ENCODE measurements around the gene SHC3. TPM values are rescaled to one million over a fixed set of nuclear protein-coding genes. Genes with fewer than 3 reads are reported as not detected.

Gene SHC3
- total RNA-seq, 1 donor from 2014 or later, result 10.8 TPM

DNA sequence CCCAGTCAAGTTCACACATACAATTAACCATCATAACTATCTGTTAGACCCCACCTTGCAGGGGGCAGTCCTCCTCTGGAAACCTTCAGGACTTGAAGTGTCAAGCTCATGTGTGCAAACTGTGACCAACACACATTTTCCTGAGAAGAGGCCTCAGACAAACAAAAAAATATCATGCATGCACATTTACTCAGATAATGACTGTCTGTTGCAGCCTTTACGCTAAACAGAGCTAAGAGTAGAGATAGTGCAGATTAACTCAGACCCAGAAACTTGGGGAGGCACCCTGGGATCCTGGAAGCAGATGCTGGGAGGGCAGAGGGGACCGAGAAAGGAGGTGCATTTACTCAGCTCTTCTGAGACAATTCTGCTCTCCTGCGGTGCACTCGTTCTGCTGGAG, 191.0 kb downstream of the SHC3 start:
- no peak for DNase-seq (ENCODE audit: low read depth, low spot score)

DNA sequence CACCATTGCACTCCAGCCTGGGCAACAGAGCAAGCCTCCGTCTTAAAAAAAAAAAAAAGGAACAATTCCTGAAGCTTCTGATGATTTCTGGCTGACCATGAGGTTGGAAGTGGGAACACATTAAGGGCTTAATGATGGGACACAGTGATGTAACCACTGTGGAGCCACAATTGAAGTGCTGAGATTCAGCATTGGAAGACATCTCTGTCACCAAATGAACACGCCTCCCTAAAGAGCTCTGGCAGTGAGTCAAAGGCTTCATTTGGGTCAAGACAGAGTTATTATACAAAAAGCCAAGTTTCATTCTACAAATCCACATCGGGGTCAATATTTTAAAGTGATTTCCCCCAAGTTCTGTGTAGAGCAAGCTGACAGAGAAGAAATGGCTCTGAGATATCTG, 191.8 kb downstream of the SHC3 start:
- no peak for DNase-seq (ENCODE audit: low read depth, low spot score)

DNA sequence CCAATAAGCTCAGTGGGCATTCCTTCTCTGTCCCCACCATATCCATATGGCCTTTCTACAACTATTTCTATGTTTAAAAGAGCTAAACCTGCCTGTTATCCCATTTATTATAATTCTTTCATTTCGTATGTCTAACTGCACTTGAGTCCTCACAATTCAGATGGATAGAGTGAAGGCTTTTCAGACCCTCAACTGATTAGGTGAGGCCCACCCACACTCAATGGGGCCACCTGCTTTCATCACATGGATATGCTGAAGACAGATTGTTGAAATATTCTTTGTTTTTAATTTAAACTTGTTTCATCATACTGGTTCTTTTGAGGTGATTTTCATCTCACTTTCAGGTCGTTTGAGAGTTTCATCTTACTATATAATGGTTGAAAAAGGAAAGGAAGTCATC, 193.0 kb downstream of the SHC3 start:
- no peak for DNase-seq (ENCODE audit: low read depth, low spot score)

DNA sequence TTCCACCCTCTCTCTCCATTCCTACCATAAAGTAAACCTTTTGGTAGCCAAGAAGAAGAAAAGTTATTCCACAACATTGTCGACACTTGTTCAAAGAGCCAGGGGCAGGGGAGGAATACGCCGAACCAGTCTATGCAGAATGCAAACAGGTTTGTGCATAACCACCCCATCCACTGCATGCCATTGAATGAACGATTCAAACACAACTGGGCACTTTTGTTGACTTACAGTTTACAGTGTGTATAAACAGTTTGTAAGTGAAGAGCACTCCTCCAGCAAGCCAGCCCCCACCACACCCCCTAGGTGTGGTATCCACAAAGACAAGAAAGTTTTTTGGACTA, 194.1 kb downstream of the SHC3 start:
- no peak for DNase-seq (ENCODE audit: low read depth, low spot score)

DNA sequence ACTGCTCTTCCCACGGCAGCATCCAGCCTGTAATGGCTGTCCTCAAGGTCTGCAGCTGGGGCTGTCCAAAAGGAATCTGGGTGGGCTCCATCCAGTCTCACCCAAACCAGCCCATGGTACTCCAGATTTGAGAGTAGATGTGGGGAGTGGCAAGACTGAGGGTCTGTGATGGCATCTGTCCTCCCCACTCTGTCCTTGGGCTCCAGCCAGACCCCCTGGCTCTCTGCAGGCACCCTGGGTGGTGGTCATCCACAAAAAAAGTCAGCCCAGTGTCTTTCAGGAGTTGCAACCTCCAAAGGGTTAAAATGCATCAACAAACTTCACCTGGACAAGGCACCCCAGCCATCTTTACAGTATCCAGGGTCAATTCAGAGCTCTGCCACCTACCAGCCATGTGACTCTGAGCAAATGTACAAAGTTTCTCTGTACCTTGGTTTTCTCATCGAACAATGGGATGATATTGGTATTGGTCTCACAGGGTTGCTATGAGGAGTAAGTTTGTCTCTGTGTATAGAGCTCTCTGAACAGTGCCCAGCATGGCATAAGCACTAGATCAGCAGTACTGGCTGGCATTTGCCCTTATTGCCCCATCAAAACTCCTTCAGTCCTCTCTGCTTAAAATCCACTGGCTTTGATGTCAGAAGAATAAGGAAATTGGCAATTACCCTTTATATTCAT, 194.6 kb downstream of the SHC3 start:
- DNase-seq (ENCODE audit: low read depth, low spot score), result no peak

DNA sequence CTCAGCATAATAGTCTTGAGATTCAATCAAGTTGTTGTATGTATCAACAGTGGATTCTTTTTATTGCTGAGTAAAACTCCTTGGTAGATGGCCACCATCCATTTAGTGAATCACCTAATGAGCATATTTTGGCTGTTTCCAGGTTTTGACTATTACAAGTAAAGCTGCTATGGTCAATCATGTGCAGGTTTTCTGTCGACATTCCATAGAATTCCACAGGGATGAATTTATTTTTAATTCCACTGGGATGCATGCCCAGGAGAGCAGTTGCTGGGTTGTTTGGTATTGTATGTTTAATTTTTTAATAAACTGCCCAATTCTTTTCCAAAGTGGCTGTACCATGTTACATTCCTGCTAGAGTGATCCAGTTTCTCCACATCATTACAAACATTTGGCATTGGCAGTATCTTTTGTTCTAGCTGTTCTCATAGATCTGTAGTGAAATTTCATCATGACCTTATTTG, 197.8 kb downstream of the SHC3 start:
- no peak for DNase-seq (ENCODE audit: low read depth, low spot score)

DNA sequence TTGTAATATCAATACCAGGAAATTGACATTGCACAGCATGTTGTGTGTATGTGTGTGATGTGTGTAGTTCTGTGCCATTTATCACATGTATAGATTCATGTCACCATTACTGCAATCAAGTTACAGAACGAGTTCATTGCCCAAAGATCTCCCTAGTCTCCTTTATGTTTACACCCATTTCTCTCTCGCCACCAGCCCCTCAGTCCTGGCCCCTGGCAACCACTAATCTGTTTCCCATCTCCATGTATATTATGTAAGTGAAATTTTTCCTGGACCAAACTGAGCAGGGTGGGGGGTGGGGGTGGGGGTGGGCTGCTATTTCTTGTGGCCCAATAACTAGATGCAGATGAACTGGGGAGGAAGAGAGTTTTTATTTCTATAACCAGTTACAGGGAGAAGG, 198.8 kb downstream of the SHC3 start:
- no peak for DNase-seq (ENCODE audit: low read depth, low spot score)

DNA sequence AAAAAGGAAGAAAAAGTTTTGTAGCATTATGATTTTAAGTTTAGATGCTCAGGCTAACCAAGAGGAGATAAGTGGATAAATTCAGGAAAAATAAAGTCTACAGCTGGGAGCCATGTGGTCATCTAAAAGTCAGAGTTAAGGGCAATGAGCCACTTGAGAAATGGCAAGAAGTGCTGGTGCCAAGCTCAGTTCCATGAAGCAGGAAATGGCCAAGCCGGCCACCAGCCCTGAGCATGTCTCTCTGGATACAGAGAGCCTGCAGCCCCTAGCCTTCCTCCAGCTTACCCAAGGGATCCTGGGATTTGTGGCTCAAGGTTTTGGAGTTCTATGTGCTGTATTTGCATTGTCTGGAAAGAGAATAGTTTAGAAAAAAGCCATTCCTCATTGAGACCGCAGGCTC, 199.6 kb downstream of the SHC3 start:
- DNase-seq (ENCODE audit: low read depth, low spot score), result no peak

DNA sequence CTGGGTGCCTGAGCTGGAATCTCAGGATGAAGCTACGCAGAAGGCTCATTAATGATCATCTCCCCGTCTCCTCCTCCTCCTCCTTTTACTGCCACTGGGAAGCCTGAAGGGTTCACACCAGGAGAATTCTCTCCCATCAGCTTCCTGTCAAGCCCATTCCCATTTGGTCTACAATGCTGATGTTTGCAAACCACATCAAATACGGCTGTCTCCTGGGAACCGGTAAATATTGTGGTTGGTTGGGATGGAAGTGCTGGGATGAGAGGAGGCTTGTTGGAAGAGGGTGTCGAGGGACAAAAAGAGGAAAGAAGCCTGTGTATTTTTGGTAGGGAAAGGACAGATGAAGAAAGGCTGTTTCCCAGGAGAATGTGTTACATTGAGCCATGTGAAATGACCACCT, 200.6 kb downstream of the SHC3 start:
- DNase-seq (ENCODE audit: low read depth, low spot score), result no peak

DNA sequence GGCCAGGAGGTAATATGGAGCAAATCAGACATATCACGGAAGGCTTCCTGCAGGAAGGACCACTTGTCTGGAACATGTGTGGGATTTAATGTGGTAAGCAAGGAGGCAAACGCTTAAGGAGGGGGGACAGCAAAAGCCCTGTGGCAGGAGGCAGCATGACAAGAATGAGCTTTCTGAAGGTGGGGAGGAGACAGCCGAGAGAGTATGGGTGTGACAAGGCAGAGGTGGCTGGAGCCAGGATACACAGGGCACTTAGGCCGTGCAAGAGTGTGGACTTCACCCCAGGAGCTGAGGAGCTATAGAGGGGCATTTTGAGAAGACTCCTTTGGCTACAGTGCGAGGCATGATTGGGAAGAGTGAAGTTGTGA, 201.7 kb downstream of the SHC3 start:
- DNase-seq (ENCODE audit: low read depth, low spot score), result no peak

DNA sequence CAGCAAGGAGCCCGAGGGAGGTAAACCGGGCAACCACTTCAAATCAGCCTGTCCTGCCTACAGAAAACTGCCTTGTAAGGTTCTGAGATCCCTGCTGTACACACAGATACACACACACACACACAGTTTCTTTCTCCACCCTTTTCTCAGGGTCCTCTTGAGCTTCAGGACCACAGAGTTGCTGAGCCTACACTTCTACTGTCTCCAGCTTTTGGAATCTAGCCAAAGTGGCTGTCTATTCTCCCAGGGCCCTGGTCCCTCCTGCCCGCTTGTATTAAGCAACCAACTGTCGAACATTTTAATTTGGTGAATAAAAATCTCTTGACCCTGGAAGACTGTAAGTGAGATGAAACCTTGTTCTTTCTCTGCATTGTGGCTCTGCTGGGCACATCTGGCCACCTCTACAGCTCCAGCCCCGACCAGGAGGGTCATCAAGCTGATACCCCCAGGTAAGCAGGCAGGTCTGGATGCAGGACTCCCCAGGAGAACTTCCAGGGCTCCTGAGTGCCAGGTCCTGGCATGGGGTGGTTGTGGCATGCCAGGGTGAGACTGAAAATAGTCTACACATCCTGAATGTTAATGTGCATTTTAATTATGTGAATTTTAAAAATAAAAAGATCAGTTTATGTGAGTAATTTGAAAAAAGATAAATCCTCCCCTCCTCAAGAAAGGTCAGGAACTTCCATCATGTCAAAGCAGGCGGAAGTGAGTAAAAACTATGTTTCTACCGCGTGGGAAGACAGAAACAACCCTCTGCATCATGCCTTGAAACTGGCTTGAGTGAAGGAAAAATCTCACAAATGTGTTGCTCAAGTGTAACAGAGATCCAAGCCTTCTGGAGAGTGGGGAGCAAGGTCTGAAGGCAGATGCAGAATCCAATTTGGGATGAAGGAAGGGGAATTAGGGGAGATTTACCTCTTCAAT, 202.4 kb downstream of the SHC3 start:
- no peak for DNase-seq (ENCODE audit: low read depth, low spot score)

DNA sequence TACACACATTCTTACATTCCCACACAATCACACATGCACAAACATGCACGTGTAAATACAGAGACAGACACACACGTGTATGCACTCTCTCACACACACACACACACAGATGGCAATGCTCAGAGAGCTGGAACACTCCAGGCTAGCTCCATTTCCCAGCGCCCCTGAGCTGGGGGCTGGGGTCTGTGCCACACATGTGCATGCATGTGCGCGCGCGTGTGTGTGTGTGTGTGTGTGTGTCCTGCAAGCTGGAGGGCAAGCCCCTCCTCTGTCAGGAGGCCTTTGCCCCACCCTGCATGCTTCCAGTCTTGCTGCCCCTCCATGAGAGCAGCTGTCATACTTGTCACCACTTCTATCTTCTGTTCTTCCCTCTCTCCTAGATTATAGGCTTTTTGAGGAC, 204.0 kb downstream of the SHC3 start:
- no peak for DNase-seq (ENCODE audit: low read depth, low spot score)

DNA sequence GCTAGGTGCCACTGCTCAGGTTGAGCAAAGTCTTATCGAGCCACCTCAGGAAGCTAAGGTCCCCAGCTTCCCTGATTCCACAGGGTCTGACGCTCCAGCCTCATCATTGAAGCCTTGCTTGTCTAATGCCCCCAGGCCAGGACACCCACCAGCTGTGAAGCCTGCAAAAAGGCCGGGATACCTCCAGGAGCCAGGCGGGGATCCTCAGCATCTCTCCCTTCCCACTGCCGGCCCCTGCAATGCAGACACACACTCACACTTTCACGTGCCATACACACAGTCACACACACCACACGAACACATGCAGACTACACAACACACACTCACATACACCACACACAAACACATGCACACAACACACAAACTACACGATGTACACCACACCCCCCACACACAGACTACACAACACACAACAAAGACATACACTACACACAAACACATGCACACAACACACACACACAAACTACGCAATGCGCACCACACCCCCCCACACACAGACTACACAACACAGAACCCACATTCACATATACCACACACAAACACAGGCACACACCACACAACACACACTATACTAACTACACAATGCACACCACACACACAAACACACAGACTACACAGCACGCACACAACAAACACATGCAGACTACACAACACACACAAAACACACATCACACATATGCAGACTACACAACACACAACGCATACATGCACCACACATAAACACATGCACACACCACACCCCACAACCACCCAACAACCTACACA, 205.2 kb downstream of the SHC3 start:
- DNase-seq (ENCODE audit: low read depth, low spot score), result no peak

DNA sequence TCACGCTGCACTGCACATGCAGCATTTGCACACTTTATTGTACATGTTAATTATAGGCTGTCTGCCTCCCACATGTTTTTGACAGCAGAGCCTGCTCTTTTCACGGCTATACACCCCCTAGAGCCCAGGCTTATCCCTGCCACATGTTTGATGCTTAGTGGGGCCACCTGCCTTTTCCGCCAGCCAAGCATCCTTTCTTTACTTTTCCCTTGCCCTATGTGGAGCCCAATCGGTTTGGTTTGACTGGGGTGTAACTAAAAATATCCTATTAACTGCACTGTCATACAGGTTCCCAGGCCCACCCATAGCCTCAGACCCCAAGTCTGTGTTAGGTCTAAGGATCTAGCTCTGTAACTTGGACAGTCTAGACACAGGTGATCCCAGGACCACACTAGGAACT, 206.2 kb downstream of the SHC3 start:
- DNase-seq (ENCODE audit: low read depth, low spot score), result no peak

DNA sequence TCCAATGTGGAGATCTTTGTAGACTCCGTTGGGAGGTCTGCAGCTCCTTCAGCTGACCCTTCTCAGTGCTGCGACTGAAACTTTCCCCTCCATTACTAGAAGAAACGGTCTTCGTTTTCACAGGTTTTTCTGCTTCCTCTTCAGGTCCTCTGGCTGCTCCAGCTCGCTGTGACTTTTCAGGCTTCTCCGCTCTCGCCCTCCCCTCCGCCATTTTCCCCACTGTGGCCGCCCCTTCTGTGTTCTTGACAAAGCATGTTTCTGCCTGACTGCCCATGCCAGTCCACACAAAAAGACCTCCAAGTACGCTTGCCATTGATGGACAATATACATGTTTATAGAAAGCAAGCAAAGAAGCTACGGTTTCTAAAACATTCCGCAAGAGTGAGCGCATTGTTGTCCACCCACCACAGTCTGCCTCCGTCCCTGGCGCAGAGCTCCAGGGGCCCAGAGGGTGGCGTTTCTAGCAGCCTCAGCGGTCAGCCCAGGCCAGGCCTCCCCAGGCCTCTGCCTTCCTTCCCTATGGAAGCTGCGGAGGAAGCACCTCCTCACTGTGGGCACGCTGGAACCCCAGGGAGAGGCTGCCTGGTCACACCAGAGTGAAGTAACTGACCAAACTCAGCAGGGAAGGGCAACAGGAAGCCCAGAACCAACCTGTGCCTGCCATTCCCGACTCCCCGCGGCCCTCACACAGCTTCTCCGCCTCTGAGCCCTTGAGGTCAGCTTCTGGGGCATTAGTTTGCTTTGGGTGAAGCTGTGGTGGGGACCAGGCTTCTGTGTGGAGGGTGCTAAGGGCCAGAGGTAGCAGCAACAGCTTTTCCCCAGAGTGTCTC, 207.3 kb downstream of the SHC3 start:
- no peak for DNase-seq (ENCODE audit: low read depth, low spot score)

DNA sequence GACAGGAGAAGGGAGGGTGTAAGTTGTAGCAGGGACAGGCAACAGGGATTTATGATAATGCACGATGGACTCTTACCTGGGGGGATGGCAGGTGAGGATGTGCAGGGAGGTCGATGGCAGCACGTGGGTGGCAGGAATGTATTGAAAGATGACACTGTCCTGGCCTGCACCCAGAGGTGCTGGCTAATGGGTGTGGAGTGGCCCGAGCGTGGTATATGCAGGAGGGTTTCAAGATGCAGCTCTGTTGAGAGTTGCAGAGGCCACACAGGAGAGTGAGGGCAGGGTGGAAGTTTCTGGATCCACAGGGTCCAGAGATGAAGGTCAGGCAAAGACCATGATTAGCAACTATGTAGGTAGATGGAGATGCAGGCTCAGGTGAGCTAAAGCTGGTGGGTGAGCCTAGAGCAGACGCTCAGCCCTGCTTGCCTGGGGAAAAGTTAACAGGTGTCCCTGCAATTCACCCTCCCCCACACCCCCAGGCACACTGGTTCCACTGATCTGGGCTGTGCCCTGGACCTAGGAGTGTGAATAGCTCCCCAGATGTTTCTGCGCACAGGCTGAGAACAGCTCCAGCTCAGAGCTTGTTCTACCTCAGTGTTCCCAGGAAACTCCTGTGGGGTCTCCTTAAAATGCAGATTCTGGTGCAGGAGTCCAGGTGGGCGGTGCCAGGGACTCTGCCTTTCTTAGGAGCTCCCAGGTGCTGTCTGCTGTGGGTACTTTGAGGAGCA, 208.8 kb downstream of the SHC3 start:
- no peak for DNase-seq (ENCODE audit: low read depth, low spot score)

DNA sequence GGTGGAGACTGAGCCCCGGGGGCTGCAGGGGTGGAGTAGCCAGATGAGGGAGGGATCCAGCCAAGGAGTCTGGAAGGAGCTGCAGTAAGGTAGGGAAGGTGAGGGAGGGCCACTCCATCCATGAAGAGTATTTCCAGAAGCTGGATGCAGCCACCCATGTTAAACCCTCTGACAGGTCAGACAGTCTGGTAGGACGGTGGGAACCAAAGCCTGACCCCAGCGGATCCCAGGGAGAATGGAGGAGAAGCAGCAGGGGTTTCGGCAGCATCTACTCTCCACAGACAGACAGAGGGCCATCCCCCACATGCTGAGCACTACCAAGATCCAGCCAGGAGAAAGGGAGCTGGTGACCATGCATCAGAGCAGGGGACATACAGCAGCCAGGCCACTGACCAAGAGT, 209.8 kb downstream of the SHC3 start:
- DNase-seq (ENCODE audit: low read depth, low spot score), result no peak

DNA sequence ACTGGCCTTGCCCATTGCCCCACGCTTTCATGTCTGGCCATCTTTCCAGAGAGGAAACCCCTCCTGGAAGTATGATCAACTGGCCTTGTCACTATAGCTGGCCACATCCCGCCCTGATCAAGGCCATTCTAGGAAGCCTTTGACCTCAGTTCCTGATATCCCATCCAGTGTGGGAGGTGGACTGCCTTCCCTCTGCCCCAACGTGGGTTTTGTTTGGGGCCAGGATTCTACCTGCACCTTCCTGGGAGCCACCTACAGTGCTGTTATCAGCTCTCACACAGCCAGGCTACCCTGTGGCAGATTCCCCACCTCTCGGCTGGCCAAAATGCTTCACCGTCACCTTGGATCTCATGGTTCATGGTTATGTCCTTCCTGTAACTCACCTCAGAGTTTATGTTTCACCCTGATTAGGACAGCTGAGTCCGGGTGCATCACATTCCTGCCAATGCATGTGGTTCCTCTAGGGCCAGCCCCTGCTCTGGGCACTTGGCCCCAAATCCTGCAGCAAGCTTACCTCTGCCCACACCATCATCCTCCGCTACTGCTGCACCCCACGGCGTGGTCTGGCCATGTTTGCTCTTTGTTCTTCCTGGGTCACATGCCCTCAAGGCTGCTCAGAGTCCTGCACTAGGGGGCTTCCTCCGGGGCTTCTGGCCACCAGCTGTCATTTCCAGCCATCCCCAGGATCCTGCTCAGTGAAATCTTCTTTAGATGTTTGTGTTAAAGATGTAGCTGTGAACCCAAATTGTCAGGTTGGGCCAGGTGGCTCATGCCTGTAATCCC, 211.5 kb downstream of the SHC3 start:
- DNase-seq (ENCODE audit: low read depth, low spot score), result no peak

DNA sequence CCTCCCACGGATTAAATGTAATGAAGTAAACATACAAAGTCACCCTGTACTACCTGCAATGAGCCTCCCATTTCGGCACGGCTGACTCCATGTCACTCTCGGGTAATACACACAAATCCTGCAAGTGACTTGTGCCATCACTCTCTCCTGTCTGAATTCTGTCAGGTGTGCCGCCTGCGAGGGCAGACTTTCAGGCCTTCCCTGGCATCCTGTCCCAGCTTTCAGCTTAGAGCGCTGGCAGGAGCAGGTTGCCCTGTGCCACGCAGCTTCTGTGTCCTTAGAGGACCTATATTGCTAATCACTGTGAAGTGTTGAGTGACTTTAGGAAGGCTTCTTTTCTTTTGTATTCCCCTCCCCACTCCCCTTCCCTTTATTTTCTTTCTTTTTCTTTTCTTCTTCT, 213.1 kb downstream of the SHC3 start:
- DNase-seq (ENCODE audit: low read depth, low spot score), result no peak

DNA sequence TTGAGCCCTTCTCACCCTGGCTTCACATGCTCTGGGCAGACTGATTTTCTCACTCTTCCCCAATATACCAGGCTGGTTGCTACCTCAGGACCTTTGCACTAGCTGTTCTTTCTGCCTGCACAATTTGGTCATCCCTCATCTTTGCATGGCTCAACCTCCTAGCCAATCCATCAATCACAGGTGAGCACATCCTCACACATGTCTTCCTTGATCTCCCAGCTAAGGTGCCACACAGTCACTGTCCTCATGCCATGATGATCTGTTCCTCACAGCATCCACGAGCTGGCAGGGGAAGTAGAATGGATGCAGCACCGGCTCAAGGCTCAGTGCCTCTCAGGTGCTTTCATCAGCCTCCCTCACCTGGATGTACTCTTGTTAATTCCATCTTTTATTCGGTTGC, 218.0 kb downstream of the SHC3 start:
- no peak for DNase-seq (ENCODE audit: low read depth, low spot score)

Data from pulmonary artery endothelial cell (primary cell).